GM21717 (cell line): ENCODE results near the gene FBLN7.
A peak's percentile ranks its signal among the peaks of the same experiment; 100 is the strongest.
"Not testable (repeated sequence)": the region's sequence is repeated elsewhere in the genome, so short reads cannot be mapped to it uniquely, and the experiment has no call there.

Experiments used
- ATAC-seq: cut with Tn5 transposase; IDR thresholded peaks from one replicate; pipeline ENCODE4 v1.9.1; 2021; ENCODE audit warnings: mild to moderate bottlenecking, moderate library complexity; ENCODE audit not compliant: unreplicated experiment

FBLN7 gene

DNA sequence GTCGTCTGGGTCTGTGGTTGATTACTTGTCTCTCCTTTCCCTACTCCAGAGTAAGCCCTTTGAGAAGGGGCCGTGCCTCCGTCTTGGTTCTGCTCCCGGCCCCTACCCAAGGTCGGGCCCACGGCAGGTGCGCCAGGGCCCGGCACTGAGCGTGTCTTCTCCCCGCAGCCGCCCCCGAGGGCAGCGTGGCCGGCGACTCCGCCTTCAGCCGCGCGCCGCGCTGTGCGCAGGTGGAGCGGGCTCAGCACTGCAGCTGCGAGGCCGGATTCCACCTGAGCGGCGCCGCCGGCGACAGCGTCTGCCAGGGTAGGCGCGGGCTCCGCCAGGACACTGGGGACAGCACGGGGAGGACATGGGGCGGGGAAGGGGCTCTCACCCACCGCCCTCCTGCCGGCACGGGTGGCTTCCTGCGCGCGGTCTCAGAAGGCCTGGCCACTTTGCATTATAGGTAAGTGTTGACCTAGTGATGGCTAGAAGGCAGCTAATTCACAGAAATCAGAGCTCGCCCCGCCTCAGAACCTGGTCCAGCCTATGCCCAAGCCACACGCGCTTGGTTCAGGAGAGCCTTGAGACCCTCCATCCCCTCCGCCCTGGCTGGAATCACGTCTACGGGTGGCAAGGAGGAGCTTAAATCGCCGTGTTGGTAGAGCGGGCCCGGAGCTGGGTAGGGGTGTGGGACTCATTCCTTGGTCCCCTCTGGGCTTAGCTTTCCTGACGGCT, 43.5 kb downstream of the FBLN7 start:
- ATAC-seq = no peak

DNA sequence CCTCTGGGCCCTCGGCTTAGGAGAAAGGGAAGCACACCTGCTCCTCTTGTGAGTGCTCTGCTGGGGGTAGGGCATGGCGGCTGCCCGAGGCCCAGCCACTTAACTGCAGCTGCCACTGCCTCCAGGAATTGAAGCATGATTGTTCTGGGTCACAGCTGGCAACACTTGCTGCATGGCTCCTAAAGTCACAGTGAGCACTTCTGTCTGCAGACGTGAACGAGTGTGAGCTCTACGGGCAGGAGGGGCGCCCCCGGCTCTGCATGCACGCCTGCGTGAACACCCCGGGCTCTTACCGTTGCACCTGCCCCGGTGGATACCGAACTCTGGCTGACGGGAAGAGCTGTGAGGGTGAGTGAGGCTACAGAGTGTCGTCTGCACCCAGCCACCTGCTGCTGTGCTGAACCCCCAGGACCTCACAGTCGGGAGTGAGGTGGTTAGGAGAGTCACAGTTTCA, 44.4 kb downstream of the FBLN7 start:
- ATAC-seq = no peak

DNA sequence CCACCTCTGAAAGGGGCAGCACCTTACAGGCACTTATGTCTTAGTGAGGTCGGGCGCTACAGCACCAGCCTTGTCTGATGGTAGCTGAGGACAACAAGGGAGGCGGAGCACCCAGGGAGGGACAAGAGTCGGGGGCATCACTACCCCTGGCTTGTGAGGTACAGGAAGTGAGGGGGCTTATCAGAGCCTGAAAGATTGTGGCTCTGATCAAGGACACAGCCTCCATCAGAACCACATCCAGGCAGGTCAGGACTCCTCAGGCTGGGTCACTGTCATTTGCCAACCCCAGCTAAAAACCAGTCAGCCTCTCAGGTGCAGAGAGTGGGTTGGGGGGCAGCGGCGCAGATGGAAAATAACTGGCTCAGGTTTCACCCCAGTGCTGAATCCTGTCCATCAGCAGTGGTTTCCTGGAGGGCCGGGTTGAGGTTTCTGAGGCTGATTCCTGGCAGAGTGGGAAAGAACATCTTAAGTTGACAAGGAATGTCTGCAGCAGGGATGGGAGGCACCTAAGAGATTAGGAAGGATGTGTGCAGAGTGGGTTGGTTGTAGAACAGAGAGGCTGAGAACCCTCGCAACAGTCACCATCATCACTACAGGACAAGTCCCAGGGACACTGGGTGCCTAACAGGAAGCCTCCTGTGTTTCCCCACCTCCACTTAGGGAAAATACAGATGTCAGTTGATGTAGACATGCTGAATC, 45.3 kb downstream of the FBLN7 start:
- no peak for ATAC-seq

DNA sequence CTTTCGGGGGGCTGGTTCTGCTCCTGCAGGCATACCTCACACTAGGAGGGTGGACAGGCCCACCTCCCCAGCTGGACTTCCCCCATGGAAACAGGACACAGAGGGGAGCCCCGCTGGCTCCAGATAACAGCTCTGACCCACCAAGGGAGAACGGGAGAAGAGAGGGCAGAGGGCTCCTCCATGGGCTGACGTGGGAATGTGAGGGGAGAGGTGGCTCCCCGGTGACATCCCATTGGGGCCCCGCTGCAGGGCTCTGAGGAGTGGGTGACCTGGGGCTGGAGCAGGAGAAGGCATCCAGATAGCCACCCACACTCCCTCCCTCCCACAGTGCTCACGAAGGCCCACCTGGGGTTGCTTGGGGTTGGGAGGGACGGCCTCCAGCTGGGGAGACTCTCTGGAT, 45.9 kb downstream of the FBLN7 start:
- no peak for ATAC-seq

DNA sequence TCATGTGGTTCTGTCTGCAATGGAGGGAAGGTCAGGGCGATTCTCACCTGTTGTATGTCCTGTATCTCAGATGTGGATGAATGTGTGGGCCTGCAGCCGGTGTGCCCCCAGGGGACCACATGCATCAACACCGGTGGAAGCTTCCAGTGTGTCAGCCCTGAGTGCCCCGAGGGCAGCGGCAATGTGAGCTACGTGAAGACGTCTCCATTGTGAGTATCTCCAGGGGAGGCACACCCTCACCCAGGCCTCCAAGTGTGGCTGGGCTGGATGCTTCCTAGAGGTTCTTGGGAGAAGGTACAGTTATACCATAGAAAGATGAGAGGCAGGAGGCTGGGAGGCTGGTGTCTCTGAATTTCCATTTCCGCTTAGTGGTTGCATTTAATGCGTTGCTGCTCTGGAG, 46.9 kb downstream of the FBLN7 start:
- no peak for ATAC-seq

DNA sequence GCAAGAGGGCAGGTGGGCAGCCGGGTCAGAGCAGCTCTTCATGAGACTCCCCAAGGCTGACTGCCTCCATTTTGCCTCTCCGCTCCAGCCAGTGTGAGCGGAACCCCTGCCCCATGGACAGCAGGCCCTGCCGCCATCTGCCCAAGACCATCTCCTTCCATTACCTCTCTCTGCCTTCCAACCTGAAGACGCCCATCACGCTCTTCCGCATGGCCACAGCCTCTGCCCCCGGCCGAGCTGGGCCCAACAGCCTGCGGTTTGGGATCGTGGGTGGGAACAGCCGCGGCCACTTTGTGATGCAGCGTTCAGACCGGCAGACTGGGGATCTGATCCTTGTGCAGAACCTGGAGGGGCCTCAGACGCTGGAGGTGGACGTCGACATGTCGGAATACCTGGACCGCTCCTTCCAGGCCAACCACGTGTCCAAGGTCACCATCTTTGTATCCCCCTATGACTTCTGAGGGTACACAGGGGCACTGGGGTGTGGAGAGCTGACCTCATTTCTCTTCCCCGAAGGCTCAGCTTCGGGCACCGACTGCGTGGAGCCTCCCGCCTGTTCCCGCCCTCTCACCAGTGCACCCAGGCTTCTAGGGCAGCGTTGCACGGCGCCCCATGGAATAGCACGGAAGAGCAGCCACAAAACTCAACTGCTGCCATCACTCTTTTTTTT, 49.0 kb downstream of the FBLN7 start:
- ATAC-seq = no peak

DNA sequence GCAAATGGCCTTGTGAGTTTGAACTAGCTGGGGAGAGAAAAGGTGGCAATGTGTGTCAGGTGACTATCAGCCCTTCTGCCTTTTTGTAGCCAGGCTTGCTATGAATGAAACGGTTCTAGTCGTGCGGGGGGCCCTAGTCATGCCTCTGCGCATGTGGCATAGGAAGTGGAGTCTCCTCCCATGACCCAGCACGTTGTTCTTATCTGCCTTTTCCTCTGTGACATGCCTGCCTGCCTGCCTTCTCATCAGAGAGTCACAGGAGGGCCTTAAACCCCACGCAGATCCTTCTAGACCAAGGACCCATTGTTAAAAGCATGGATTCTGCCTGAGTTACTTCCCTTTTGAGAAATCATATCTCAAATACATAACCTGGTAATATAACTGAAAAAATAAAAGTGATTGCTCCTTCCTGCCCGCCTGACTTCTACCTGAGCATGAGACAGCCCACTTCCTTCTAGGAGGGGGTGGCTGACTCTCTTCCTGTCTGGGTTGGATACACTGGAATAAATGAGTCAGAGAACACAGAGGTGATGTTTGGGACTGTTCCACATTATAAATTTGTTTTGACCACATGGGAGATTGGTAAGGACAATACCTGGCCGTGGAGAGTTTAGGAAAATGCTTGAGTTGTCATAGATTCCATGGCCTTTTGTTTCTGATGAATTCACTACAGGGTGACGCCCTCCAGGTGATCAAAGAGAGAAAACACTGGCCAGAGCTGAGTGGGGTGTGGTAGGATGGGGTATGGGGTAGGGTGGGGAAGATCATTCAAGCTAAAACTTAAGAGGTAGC, 49.8 kb downstream of the FBLN7 start:
- ATAC-seq = no peak

DNA sequence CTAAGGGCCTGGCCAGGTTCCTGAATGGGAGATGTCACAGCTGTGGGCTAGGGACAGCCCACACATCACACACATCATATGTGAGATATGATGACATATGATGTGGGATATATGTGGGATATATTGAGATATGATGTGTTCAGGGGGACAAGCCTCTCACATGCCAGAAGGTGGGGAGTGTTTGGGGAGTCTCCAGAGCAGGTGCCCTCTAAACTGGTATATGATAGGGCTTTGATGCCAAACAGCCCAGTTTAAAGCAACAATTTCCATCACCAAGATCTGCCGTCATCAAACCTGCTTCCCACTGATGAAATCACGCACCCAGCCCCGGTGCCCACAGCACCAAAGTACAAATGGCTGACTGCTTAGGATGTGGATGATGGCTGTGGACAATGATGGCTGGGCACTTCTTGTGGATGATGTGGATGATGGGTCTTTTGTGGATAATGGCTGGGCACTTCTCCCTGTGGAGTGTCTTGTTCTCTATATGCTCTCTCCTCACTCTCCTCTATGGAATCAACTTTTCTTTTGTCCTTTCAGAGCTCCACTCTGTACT, 50.9 kb downstream of the FBLN7 start:
- ATAC-seq = no peak

DNA sequence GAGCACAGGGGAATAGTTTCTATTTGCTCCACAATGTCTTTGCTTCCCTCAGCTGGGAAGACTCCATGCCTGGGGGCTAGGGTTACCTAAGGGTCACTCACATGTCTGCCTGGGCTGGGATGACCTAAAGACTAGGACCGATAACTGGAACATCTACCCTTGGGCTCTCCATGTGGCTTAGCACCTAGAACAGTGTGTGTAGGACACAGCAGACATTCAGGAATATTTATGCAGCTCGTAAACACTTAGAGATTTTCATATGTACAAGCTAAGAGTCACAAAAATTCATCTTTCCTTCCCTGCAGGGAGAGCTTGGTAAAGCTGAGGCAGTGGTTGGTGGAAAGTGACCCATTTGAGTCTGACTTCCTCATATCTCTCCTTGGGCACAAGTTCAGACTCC, 55.8 kb downstream of the FBLN7 start:
- ATAC-seq = no peak

DNA sequence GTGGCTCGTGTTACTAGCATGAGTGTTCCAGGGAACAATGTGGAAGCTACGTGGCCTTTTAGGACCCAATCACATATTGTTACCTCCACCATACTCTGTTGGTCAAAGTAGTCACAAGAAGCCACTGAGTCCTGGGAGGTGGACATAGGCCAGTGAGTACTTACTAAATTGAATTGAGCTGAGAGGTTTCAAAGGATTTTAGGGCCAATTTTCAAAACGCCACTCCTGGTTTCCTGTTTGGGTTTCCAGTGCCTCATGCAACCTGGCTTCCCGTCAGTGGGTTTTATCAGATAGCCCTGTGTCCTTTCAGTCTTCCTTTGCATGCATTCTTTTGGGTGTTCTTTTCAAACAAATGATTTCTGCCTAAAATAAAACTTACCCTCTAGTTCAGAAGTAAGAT, 56.3 kb downstream of the FBLN7 start:
- ATAC-seq = no peak

DNA sequence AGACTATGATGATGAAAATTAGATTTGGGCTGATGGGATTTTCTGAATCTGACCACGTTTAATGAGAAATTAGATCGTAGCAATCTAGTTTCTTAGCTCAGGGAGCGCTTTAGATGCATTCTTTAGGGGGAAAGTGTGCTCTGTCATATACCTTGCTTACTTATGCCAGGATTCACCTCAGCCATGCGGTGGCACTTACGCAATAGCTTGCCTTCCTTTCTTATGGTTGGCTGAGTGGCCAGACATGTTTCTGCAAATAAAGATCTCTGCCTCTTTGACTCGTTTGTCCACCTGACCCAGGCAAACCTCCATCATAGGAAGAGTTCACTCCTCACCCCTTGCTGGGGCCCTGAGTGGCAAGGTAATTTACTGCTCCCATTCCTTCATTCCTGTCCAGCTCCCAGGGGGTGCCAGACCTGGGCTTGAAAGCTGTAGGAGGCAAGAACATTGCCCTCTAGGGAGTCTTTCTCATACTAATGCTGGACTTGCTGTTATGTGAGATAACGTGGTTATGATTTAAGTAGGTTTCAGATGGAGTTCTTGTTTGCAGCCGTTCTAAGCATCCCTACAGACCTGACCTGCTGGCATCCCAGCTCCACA, 57.1 kb downstream of the FBLN7 start:
- no peak for ATAC-seq

DNA sequence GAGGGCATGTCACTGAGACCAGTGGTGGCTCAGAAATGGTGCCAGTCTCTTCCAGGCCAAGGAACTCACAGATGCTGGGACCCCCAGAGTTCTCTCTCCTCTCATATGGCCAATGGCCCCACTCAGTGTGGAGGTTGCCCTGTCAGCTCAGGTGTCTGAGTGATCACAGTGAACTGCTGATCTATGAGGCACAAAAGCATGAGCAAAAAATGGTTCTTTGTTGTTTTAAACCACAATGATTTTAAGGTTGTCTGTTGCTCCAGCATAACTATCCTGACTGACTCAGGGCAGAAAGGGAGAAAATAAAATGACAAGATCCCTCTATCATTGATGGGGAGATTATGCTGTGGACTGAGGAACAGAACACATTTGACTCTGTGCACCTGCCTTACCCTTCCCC, 57.8 kb downstream of the FBLN7 start:
- no peak for ATAC-seq

DNA sequence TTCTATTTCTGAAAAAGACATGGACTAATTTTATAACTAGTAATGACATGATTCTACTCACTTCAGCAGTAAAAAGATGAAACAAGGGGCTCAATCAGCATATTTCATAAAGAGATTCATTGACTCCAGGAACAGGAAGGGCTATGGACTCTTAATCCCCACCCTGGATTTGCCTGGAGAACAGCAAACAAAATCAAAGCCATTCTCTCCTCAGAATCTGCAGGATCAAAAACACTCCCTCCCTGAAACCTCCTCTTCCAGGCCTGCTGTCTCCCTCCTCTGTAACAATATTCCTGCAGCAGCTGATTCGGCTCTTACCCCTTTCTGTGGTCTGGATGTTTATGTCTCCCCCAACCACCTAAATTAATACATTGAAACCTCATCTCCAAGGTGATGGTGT, 59.7 kb downstream of the FBLN7 start:
- ATAC-seq = no peak

DNA sequence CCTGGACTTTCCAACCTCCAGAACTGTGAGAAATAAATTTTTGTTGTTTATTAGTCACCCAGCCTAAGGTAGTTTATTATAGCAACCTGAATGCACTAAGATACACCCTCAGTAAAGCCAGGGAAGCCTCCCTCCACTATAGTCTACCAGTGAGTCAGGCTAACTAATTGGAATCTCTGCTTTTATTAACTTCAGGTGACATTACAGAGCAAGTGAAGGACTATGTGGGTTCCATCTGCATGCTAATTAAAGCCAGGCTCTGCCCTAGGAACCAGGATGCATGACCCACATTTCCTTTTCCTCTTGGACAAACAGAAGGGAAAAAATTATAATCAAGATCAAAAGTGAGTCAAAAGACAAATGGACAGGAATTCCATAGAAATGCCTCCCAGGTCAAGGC, 60.6 kb downstream of the FBLN7 start:
- ATAC-seq = no peak

DNA sequence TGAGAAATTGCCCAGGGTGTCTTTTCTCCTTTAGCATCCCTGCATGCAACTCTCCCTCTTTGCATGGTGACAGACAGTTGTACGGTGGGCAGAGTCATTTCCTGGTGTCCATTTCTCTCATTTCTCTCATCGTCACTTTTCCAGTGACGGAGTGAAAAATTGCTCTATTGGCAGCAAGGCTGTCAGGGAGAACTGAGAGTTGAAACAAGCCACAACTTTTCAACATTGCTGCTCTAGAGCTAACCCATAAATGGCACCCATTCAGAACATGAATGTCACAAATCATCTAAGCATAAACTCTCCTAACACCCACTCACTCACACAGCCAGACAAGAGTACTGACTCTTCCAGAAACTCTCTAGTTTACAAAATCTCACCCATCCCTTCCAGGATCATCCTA, 61.0 kb downstream of the FBLN7 start:
- ATAC-seq = peak; percentile 55

DNA sequence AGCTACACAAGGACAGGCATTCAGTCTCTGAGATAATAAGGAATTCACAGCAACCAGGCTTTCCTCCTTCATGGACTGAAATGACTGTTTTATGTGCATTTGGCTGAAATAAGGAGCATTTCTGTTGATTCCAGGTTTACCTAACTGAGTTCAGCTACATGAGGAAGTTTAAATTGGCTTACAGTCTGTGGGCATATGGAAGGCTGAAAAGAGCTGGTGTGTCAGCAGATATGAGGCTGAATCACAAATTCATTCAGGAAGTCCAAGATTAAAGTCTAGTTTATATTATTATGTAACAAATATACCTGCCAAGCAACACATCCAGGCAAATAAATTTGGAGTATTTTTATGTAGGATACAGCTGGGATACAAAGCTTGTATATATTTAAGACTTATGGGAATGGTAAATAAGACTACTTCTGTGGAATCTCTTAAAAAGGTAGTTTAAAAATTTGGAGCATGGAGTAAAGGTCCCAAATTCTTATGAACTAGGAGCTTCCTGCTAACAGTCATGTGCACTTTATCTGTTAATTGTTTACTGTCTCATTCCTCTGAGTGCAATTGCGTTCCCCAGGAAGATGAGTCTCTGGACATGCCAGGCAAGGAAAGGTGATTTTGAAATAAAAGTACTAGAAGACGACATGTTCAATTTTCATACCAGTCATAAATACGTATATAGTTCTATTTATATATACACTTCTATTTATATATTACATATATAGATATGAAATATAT, 63.7 kb downstream of the FBLN7 start:
- ATAC-seq = no peak

DNA sequence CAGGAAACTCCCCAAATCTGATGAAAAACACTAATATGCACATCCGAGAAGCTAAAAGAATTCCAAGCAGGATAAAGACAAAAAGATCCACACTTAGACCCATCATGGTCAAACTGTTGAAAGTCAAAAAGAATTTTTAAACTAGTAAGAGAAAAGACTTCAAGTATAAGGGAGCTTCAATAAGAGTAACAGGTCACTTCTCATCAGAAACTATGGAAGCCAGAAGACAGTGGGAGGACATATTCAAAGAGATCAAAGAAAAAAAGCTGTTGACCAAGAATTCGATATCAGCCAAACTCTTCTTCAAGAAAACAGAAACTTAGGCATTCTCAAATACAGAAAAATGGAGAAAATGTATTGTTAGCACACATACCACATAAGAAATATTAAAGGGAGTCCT, 66.2 kb downstream of the FBLN7 start:
- ATAC-seq = no peak

DNA sequence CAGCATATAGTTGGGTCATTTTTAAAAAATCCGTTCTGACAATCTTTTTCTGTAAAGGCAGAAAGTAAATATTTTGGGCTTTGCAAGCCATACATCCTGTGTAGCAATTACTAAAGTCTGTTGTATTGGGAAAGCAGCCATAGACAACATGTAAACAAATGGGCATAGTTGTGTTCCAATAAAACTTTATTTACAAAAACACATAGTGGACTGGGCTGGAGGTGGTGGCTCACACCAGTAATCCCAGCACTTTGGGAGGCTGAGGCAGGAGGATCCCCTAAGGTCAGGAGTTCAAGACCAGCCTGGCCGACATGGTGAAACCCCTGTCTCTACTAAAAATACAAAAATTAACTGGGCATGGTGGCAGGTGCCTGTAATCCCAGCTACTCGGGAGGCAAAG, 69.7 kb downstream of the FBLN7 start:
- not testable (repeated sequence) for ATAC-seq

DNA sequence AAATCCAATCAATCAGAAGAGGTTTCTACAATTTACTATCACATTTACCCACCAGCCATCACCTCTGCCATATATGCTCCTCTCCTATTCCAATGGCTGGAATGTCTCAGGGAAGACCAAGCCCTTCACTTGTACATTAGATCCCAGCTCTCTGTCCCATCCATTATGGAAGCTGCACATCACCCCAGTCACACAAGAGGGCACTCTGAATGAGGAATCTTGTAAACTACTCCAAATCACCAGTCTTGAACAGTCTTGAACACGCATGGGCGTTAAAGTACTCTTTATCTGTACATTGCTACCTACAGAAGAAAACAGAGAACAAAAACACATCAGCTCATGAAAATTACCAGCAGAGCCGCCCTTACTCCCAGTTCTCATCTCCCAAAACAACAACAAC, 78.0 kb downstream of the FBLN7 start:
- no peak for ATAC-seq

DNA sequence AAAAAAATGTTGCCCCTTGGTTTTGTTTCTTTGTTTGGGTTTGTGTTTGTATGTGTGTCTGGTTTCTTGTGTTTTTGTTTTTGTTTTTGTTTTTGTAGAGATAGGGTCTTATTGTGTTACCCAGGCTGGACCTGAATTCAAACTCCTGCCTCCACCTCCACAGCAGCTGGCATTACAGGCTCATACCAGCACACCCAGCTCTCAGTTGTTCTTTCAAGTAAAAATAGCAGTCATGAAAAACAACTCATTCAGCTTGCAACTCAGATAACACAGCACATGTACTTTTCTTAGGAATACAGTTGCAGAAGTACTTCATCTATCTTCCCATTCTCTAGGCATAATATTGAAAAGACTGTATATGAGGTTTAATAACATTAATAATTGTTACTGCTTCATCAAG, 79.7 kb downstream of the FBLN7 start:
- no peak for ATAC-seq
